Stimulated activated CD4-positive, alpha-beta T cell treated with anti-CD3 and anti-CD28 coated beads, TNF-alpha, amount 100 ng/mL, for 24 hours (primary cell): ENCODE measurements around the gene PIN1.
"Not testable (repeated sequence)": the region's sequence is repeated elsewhere in the genome, so short reads cannot be mapped to it uniquely, and the experiment has no call there.

Experiments
- DNase-seq, 3 experiments: peaks; one replicate each; pipeline ENCODE4 v3.0.0-alpha.2; 2020; ENCODE audit warnings: low read depth in 3 of 3

Gene PIN1

GRCh38 chr19:9834726-9835506 lies at the start of gene PIN1:
Gene PIN1, plus strand, starts transcription at chr19:9835318. Its CDS starts 27 bp downstream, at chr19:9835345.
- peak; percentile 99 for DNase-seq

- peak; percentile 94 to 98 (median 96) for DNase-seq
These were observed 49.5 kb upstream of the PIN1 start for GRCh38 chr19:9785367-9786331.

GRCh38 chr19:9786342-9786741 lies 48.8 kb upstream of the PIN1 start:
- no peak for DNase-seq

- DNase-seq = no peak
These were observed 48.3 kb upstream of the PIN1 start for GRCh38 chr19:9786819-9787218.

GRCh38 chr19:9788604-9789003 lies 46.5 kb upstream of the PIN1 start:
- DNase-seq = not testable (repeated sequence)

- no peak for DNase-seq
These were observed 46.1 kb upstream of the PIN1 start for GRCh38 chr19:9789066-9789465.

- not testable (repeated sequence) for DNase-seq
These were observed 45.5 kb upstream of the PIN1 start for GRCh38 chr19:9789579-9789978.

- not testable (repeated sequence) for DNase-seq
These were observed 44.1 kb upstream of the PIN1 start for GRCh38 chr19:9791073-9791367.

GRCh38 chr19:9791552-9792205 lies 43.4 kb upstream of the PIN1 start:
- peak; percentile 79 to 92 (median 82) for DNase-seq

GRCh38 chr19:9792206-9793070 lies 42.7 kb upstream of the PIN1 start:
- peak; percentile 82 to 90 (median 83) for DNase-seq

GRCh38 chr19:9793071-9793591 lies 42.0 kb upstream of the PIN1 start:
- peak; percentile 27 to 56 (median 29) for DNase-seq

- peak; percentile 57 to 84 (median 82) for DNase-seq
These were observed 38.9 kb upstream of the PIN1 start for GRCh38 chr19:9796113-9796773.

- no peak for DNase-seq
These were observed 37.2 kb upstream of the PIN1 start for GRCh38 chr19:9797871-9798270.

- no peak for DNase-seq
These were observed 36.0 kb upstream of the PIN1 start for GRCh38 chr19:9799162-9799561.

- DNase-seq = no peak
These were observed 33.1 kb upstream of the PIN1 start for GRCh38 chr19:9801976-9802375.

GRCh38 chr19:9806803-9807202 lies 28.3 kb upstream of the PIN1 start:
- DNase-seq = no peak

GRCh38 chr19:9808855-9809824 lies 26.0 kb upstream of the PIN1 start:
- no peak for DNase-seq

- DNase-seq = no peak
These were observed 24.0 kb upstream of the PIN1 start for GRCh38 chr19:9811139-9811538.

GRCh38 chr19:9818175-9818733 lies 16.9 kb upstream of the PIN1 start:
- peak in 1 of 3 experiments; percentile 8 for DNase-seq
